GM12892 (cell line): ENCODE data around the gene ASXL2.

Source experiments
- POLR2A ChIP-seq: IDR thresholded peaks from 2 replicates; pipeline ENCODE4 v1.6.1; 2011; ENCODE audit warnings: low read depth, low read length, control low read depth
- POLR2AphosphoS5 ChIP-seq: IDR thresholded peaks from 2 replicates; pipeline ENCODE4 v1.6.1; 2011; ENCODE audit warnings: low read depth, low read length, control low read depth
- TAF1 ChIP-seq: IDR thresholded peaks from 2 replicates; pipeline ENCODE4 v1.6.1; 2011; ENCODE audit warnings: low read depth, mild to moderate bottlenecking, control low read depth, low read length, borderline replicate concordance

- TF ChIP-seq POLR2AphosphoS5, result no peak
- no peak for TF ChIP-seq POLR2A
- TF ChIP-seq TAF1, result no peak
These were observed 60.7 kb downstream of the ASXL2 start for GRCh38 chr2:25817630-25818029.
